ENCODE measurements around the gene PCDHA10.

The PCDHA10 gene

DNA sequence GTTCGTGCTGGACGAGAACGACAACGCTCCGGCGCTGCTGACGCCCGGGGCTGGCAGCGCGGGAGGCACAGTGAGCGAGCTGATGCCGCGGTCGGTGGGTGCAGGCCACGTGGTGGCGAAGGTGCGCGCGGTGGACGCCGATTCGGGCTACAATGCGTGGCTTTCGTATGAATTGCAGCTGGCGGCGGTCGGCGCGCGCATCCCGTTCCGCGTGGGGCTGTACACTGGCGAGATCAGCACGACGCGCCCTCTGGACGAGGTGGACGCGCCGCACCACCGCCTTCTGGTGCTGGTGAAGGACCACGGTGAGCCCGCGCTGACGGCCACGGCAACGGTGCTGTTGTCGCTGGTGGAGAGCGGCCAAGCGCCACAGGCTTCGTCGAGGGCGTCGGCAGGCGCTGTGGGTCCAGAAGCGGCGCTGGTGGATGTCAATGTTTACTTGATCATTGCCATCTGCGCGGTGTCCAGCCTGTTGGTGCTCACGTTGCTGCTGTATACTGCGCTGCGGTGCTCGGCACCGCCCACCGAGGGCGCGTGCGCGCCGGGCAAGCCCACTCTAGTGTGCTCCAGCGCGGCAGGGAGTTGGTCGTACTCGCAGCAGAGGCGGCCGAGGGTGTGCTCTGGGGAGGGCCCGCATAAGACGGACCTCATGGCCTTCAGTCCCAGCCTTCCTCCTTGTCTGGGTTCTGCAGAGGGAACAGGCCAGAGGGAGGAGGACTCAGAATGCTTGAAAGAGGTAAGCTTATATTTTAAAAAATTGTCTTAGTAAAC, 28.4 kb downstream of the PCDHA10 start:
- FAIRE-seq, result no peak

DNA sequence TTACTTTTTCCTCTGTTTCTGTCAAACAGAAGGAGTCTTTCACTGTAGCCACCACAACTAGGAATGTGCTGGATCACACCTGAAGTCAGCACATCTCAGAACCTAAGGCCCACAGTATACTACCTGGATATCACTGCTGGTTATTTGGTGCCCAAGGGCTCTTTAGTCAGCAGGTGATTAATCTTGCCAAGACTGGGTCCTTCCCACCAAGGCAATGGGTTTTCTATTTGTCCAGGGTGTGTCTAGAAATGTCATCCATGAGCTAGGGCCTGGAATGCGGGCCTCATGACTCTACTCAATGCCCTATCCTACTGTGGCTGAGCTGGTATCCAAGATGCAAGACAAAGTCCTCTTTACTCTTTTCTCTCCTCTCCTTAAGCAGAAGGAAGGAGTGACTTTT, 60.6 kb downstream of the PCDHA10 start:
- FAIRE-seq, result no peak

Data from G401.6 (cell line).